Adrenal gland (tissue), 12 donors: Measurements from ENCODE around the gene TFB2M. TPM values are rescaled to one million over a fixed set of nuclear protein-coding genes. Genes with fewer than 3 reads are reported as not detected.

Experiments
- DNase-seq, 7 donors: peaks; one replicate each; pipeline ENCODE4 v3.0.0-alpha.2; 2019 to 2020
- H3K27ac ChIP-seq, 5 donors: fragments of 200-600 bp; sonication (generic) in 4 of 5; 1 replicate in 3 of 5; 2 replicates in 2 of 5; pipeline versions ENCODE4 v1.5.1 to v1.8.0; 2016 to 2020; ENCODE audit warnings: mild to moderate bottlenecking in 1 of 5
- H3K27me3 ChIP-seq: fragments of 200-600 bp; 2 replicates; pipeline ENCODE4 v1.8.0; 2021
- H3K36me3 ChIP-seq, 2 donors: fragments of 200-600 bp; replicated peaks in 1 of 2; 1 replicate in 1 of 2; 2 replicates in 1 of 2; pipeline versions ENCODE4 v1.5.1 to v1.8.0; 2018 to 2022
- H3K4me1 ChIP-seq, 2 donors: fragments of 200-600 bp; replicated peaks in 1 of 2; 1 replicate in 1 of 2; 2 replicates in 1 of 2; pipeline versions ENCODE4 v1.5.1 to v1.8.0; 2018 to 2021
- H3K4me3 ChIP-seq, 4 donors: fragments of 200-600 bp; sonication (generic) in 3 of 4; one replicate each; pipeline ENCODE4 v1.5.1; 2016 to 2018
- H3K9me3 ChIP-seq, 3 donors: fragments of 200-600 bp; sonication (generic) in 1 of 3; replicated peaks in 1 of 3; 1 replicate in 2 of 3; 2 replicates in 1 of 3; pipeline versions ENCODE4 v1.5.1 to v1.8.0; 2016 to 2021
- POLR2A ChIP-seq, 2 donors: fragments of 450-650 bp; IDR thresholded peaks; one replicate each; pipeline ENCODE4 v1.6.1; 2017; ENCODE audit warnings: antibody characterized with exemption in 2 of 2, mild to moderate bottlenecking in 2 of 2, moderate library complexity in 1 of 2
- WGBS, 4 donors: extraction: QIAGEN DNeasy Blood & Tissue Kit in 2 of 4; methylation state at CpG; one replicate each; pipeline versions ENCODE4 v1.1.5 to v1.1.7; 2013 to 2017; 5-methylcytosine and 5-hydroxymethylcytosine counted together
- intact Hi-C, 2 donors: fragments of 100-400 bp; cut with DNase I; formaldehyde crosslinking; loops; one replicate each; pipeline versions ENCODE4 v1.14.1 to v1.15.0; 2022 to 2023
- polyA plus RNA-seq, 3 donors: library from polyadenylated mRNA; stranded (reverse); fragments of 200-250 nt in 2 of 3; fragments of 350-450 nt in 1 of 3; fragmentation: Illumina TruSeq in 1 of 3; extraction: RNeasy Lipid Tissue Mini Kit (QIAGEN cat#74804) in 1 of 3; gene quantifications; one replicate each; pipeline ENCODE4 v1.2.3, GENCODE V29; 2013 to 2014
- total RNA-seq, 9 donors: library from RNA; depleted of rRNA in 4 of 9; stranded (reverse); fragments of >200 nt in 4 of 9; fragments of 120-200 nt in 1 of 9; fragmentation: NEBNext Ultra II Directional in 1 of 9; extraction: Animal tissue kit (Norgen Biotek cat#: 25700) in 1 of 9; gene quantifications; one replicate each; pipeline versions ENCODE4 v1.1.0 to v1.2.4, GENCODE V29; 2013 to 2023
- TF ChIP-seq, protein P1 (sequence below), 6 experiments: fragments of 450-650 bp in 4 of 6; fragments of 200-600 bp in 2 of 6; sonication (generic) in 1 of 6; IDR thresholded peaks; 1 replicate in 5 of 6; 2 replicates in 1 of 6; pipeline versions ENCODE4 v1.5.1 to v1.8.0; 2016 to 2021; ENCODE audit warnings: antibody characterized with exemption in 6 of 6, mild to moderate bottlenecking in 2 of 6, moderate library complexity in 1 of 6
- donor health status: healthy with polysubstance abuse.
- donor health status: Bipolar disorder and iron deficiency.
- donor health status: DM: yes; HTN: yes; CAD: no.
- donor health status: DM: no; HTN: no; CAD: no.
- donor health status: DM: no; HTN: no; CAD: no.
- donor health status: DM: yes; HTN: yes; CAD: no.

Gene TFB2M
- total and polyA plus RNA-seq, 12 donors: 6.0 to 44.8 (median 26.5) TPM

DNA sequence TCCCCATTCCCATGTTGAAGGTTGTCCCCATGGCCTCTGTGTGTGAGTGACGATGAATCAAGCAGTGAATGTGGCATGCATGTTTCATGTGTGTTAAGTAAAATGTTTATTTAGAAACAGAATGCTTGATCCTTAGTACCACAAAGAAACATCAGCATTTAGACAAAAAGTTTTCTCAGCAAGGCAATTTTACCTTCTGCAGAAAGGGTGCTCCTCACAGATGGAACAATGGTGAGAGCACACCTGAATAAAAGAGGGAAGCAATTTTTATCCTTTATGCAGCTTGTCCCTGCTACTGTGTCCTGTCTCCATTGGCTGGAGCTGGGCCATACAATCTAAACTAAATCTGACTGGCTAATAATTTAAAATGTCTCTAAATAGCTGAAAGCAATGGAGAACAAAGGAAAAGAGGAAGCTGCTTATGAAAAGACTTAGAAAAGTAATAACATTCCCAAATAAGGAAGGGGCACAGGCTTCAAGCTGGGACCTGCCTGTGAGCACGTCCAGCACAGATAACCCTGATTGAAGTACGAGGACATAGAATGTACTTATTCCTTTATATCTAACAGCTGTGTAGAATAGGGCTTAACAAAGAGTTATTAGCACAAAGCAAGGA lies 50.6 kb downstream of the TFB2M start:
- TF ChIP-seq POLR2A (IDR thresholded peaks at IDR 0.05): no peak
- TF ChIP-seq, protein P1, sequence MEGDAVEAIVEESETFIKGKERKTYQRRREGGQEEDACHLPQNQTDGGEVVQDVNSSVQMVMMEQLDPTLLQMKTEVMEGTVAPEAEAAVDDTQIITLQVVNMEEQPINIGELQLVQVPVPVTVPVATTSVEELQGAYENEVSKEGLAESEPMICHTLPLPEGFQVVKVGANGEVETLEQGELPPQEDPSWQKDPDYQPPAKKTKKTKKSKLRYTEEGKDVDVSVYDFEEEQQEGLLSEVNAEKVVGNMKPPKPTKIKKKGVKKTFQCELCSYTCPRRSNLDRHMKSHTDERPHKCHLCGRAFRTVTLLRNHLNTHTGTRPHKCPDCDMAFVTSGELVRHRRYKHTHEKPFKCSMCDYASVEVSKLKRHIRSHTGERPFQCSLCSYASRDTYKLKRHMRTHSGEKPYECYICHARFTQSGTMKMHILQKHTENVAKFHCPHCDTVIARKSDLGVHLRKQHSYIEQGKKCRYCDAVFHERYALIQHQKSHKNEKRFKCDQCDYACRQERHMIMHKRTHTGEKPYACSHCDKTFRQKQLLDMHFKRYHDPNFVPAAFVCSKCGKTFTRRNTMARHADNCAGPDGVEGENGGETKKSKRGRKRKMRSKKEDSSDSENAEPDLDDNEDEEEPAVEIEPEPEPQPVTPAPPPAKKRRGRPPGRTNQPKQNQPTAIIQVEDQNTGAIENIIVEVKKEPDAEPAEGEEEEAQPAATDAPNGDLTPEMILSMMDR (IDR thresholded peaks at IDR 0.05): no peak
- DNase-seq: no peak
- Histone ChIP-seq H3K36me3 (no peaks in the 10 kb centered on the region), H3K4me3 (no peak overlapping the region), H3K4me1 (no peaks in the 10 kb centered on the region), H3K27ac (no peak overlapping the region), H3K27me3 (no peaks in the 10 kb centered on the region), H3K9me3 (peaks cover 0 to 8% (median 0%) of the 10 kb centered on the region in 3 donors)
- WGBS, 4 donors: 80 to 85% (median 80%) methylated on average over 3 of the region's 3 CpGs
- intact Hi-C loops: no loop called here

GRCh38 chr1:246513619-246514343 lies 52.3 kb downstream of the TFB2M start:
- TF ChIP-seq, protein P1 (IDR thresholded peaks at IDR 0.05): no peak
- no peak for TF ChIP-seq POLR2A (IDR thresholded peaks at IDR 0.05)
- intact Hi-C loops: no loop called here
- 84 to 94% (median 90%) methylated on average over 3 to 7 of the region's 7 CpGs for WGBS, 4 donors
- H3K27me3 ChIP-seq: no peaks in the 10 kb centered on the region
- peak in 1 of 7 donors; percentile 38 for DNase-seq
- no peaks in the 10 kb centered on the region for H3K36me3 ChIP-seq
- no peak overlapping the region for H3K27ac ChIP-seq
- no peaks in the 10 kb centered on the region for H3K4me1 ChIP-seq
- H3K4me3 ChIP-seq: no peak overlapping the region
- H3K9me3 ChIP-seq: peaks cover 0 to 8% (median 0%) of the 10 kb centered on the region in 3 donors

DNA sequence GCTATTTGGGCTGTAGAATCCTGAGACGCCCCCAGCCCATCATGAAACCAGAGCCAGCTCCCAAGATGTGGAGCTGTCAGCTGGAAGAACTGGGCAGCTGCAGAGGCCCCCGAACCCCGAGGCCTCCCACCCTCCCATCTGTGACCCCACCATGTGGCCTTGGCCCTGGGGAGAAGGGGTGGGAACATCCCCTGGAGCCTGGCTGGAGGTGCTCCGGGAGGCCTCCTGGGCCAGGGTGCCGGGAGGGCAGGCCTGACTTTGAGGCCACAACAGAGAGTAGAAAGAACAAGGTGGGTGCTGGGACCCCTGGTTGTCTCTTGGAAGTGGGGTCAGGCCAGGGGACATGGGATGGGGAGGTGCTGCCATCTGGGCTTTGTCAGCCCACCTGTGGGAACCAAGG lies 53.0 kb downstream of the TFB2M start:
- peaks cover 0 to 8% (median 0%) of the 10 kb centered on the region in 3 donors for H3K9me3 ChIP-seq
- no peaks in the 10 kb centered on the region for H3K36me3 ChIP-seq
- 84 to 100% (median 93%) methylated on average over 1 to 5 of the region's 5 CpGs for WGBS, 4 donors
- no peaks in the 10 kb centered on the region for H3K27me3 ChIP-seq
- no peak for DNase-seq
- no peak overlapping the region for H3K27ac ChIP-seq
- no peak overlapping the region for H3K4me3 ChIP-seq
- H3K4me1 ChIP-seq: no peaks in the 10 kb centered on the region
- intact Hi-C loops: no loop called here
- TF ChIP-seq POLR2A (IDR thresholded peaks at IDR 0.05): no peak
- TF ChIP-seq, protein P1 (IDR thresholded peaks at IDR 0.05): no peak

- peaks cover 0 to 8% (median 0%) of the 10 kb centered on the region in 3 donors for H3K9me3 ChIP-seq
- intact Hi-C loops: no loop called here
- no peak for DNase-seq
- H3K36me3 ChIP-seq: no peaks in the 10 kb centered on the region
- WGBS, 4 donors: 86 to 91% (median 89%) methylated on average over 8 to 10 of the region's 10 CpGs
- no peaks in the 10 kb centered on the region for H3K27me3 ChIP-seq
- TF ChIP-seq, protein P1 (IDR thresholded peaks at IDR 0.05): no peak
- H3K27ac ChIP-seq: no peak overlapping the region
- peaks cover 0 to 1% of the 10 kb centered on the region in 2 donors for H3K4me1 ChIP-seq
- H3K4me3 ChIP-seq: no peak overlapping the region
These were observed 53.4 kb downstream of the TFB2M start for GRCh38 chr1:246512635-246513034.
